ENCODE results near the gene DOCK4.

DNA sequence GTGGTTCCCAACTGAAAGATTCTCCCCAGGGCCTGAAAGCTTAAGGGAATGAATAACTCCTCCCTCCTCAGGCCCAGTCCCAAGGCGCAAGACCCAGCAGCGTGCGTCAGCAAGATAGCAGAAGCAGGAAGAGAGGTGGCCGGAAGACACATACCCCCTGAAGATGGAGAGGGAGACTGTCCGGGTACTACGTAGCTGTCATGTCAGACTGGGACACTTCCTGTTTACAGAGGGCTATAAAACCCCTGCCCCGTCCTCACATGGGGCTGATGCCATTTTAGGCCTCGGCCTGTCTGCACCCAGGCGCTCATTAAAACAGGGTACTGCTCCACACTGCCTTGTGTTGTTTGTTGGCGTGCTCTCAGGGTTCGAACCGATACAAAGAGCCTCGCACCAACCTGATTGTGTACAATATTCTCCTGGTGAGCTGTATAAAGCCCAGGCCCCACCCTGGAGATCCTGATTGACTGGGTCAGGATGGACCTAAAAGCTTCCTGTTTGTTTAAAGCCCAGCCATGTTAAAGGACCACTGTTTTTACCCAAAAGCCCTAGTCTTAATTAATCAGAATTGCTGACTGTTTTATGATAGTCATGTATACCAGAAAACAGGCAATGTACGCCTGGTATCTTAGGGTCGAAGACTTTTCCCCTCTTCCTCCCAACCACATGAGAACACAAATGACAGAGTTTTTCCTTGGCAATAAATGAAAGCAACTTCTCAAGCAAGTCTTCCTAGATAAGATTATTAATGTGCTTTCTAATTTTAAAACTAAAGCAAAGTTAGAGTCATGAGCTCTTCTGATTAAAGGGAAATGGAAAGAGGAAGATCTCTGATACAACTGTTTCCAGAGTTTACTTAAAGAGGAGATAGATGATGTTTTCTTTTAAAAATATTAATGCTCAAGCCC lies 251.5 kb downstream of the DOCK4 start:
- TF ChIP-seq POLR2A (IDR thresholded peaks at IDR 0.05) (no peak), CTCF (IDR thresholded peaks at IDR 0.05) (no peak)

Data from thyroid gland (tissue), 4 donors.